OCI-M2 (cell line): ENCODE measurements around the gene LPIN1.

Source experiments
- DNase-seq: peaks from one replicate; lab custom pipeline; 2025; ENCODE audit not compliant: unreplicated experiment; lab: John Stamatoyannopoulos, UW

Gene LPIN1

GRCh38 chr2:11746376-11746806 lies at the start of gene LPIN1:
Gene LPIN1 (plus strand): TSS chr2:11746632. CDS start chr2:11765542, 18,910 bp downstream.
- DNase-seq: no peak

GRCh38 chr2:11696736-11697102 lies 49.7 kb upstream of the LPIN1 start:
- DNase-seq: no peak

GRCh38 chr2:11697103-11697871 lies 49.1 kb upstream of the LPIN1 start:
- no peak for DNase-seq

- DNase-seq: no peak
These were observed 48.2 kb upstream of the LPIN1 start for GRCh38 chr2:11698009-11698922.

- DNase-seq: no peak
These were observed 46.5 kb upstream of the LPIN1 start for GRCh38 chr2:11699686-11700670.

GRCh38 chr2:11701206-11701605 lies 45.2 kb upstream of the LPIN1 start:
- DNase-seq: no peak

- DNase-seq: no peak
These were observed 44.6 kb upstream of the LPIN1 start for GRCh38 chr2:11701751-11702301.

GRCh38 chr2:11702946-11703345 lies 43.5 kb upstream of the LPIN1 start:
- no peak for DNase-seq

- no peak for DNase-seq
These were observed 42.7 kb upstream of the LPIN1 start for GRCh38 chr2:11703700-11704099.

GRCh38 chr2:11705063-11705462 lies 41.4 kb upstream of the LPIN1 start:
- no peak for DNase-seq

- no peak for DNase-seq
These were observed 40.7 kb upstream of the LPIN1 start for GRCh38 chr2:11705711-11706110.

- DNase-seq: no peak
These were observed 38.3 kb upstream of the LPIN1 start for GRCh38 chr2:11708106-11708505.

GRCh38 chr2:11709293-11709692 lies 37.1 kb upstream of the LPIN1 start:
- DNase-seq: no peak

- DNase-seq: no peak
These were observed 36.2 kb upstream of the LPIN1 start for GRCh38 chr2:11710210-11710609.

GRCh38 chr2:11710632-11711353 lies 35.6 kb upstream of the LPIN1 start:
- DNase-seq: no peak

GRCh38 chr2:11711354-11711716 lies 35.1 kb upstream of the LPIN1 start:
- no peak for DNase-seq

GRCh38 chr2:11711751-11712150 lies 34.7 kb upstream of the LPIN1 start:
- no peak for DNase-seq

GRCh38 chr2:11712866-11713265 lies 33.6 kb upstream of the LPIN1 start:
- no peak for DNase-seq

- DNase-seq: no peak
These were observed 32.6 kb upstream of the LPIN1 start for GRCh38 chr2:11713815-11714214.
